Epithelial cell of prostate (primary cell): ENCODE results near the gene SMG9.

Experiments used
- DNase-seq: peaks from one replicate; pipeline ENCODE4 v3.0.0-alpha.2; 2011; ENCODE audit warnings: low read depth, low spot score
- H3K27ac ChIP-seq: fragments of 450-650 bp; 2 replicates; pipeline ENCODE4 v1.5.1; 2017; ENCODE audit warnings: mild to moderate bottlenecking

Gene SMG9

DNA sequence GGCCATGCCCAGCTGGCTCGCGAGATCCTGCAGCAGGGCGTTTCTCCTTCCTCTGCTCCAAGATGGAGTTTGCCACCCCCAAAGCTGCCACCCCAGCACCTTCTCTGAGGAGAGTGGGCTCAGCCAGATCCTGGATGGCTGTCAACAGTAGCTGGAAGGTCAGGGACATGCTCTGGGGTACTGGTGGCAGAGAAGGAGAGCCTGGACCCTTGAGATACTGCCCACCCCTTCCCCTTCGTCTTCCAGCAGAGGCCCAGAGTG lies 27.2 kb downstream of the SMG9 start:
- no peak overlapping the region for H3K27ac ChIP-seq
- no peak for DNase-seq

DNA sequence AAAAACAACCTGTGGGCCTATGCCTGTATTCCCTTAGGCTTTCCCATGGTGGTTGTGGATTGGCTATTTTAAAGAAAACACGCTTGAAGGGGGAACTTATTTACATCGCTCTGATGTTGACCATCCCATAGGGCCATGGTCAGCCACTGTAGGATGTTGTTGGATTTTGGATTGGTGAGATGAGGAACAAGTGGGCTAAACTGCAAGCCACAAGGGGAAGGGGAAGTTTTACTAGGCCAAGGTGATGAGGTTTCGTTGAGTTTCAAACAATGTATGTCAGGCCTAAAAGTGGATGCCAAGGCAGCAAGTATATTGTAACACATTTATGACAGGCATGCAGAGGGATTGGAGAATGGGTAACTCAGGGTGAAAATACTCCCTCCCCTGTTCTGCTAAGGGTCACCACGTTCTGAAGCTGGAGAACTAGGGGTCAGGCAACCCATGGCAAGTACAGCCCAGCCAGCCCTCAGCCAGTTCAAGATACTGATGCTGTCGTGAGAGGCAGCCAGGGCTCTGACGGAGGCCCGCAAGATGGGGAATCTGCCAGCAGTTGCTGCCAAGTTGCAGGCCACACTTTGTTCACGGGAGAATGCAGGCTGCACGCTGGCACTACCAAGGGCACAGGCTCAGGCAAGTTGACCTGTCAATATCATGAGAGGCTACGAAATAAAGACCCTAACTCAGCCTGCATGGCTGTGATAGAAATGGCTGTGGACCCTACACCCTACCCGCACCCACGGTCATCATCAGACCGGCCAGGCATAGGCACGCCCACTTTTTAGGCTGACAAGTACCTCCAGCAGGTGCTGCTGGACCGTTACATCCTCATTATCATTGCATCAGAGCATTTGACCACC lies 27.8 kb downstream of the SMG9 start:
- no peak overlapping the region for H3K27ac ChIP-seq
- DNase-seq = no peak

DNA sequence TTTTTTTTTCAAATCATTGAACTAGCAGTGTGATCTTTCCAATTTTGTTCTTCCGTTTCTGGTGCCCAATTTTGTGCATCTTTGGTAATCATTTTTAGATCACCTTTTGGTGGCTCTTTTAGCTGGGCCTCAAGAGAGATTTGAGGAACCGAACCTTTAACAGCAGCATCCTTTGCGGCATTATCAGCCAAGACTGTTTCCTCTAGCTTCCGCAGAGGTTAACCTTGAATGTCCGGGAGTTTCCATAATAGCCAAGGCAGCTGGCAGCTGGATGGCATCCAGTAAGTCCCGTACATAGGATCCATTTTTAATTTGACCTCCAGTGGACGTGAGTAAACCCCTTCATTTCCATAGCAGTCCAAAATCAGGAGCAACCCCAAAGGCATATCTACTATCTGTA lies 29.3 kb downstream of the SMG9 start:
- no peak for DNase-seq
- H3K27ac ChIP-seq = no peak overlapping the region

DNA sequence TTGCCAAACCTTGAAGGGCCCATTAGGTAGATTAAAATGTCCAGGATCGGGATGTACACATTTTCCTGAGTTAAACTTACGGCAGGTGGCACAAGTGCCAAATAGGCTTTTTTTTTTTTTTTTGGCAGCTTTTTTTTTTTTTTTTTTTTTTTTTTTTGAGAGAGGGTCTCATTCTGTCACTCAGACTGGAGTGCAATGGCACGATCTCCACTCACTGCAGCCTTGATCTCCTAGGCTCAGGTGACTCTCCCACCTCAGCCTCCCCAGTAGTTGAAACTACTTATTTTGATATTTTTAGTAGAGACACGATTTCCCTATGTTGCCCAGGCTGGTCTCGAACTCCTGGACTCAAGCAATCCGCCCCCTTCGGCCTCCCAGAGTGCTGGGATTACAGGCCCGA lies 29.9 kb downstream of the SMG9 start:
- no peak for DNase-seq
- H3K27ac ChIP-seq = no peak overlapping the region

DNA sequence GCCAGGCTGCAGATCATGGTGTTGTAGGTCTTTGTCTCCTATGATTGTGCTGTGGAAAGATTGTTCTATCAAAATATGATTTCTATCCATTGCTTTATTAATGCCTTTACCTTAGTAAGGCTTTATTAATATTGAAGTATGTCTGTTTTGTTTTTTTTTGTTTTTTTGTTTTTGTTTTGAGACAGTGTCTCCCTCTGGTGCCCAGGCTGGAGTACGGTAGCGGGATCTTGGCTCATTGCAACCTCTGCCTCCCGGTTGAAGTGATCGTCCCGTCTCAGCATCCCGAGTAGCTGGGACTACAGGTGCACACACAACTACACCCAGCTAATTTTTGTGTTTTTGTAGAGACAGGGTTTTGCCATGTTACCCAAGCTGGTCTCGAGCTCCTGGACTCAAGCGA lies 31.2 kb downstream of the SMG9 start:
- DNase-seq = no peak
- H3K27ac ChIP-seq = no peak overlapping the region

DNA sequence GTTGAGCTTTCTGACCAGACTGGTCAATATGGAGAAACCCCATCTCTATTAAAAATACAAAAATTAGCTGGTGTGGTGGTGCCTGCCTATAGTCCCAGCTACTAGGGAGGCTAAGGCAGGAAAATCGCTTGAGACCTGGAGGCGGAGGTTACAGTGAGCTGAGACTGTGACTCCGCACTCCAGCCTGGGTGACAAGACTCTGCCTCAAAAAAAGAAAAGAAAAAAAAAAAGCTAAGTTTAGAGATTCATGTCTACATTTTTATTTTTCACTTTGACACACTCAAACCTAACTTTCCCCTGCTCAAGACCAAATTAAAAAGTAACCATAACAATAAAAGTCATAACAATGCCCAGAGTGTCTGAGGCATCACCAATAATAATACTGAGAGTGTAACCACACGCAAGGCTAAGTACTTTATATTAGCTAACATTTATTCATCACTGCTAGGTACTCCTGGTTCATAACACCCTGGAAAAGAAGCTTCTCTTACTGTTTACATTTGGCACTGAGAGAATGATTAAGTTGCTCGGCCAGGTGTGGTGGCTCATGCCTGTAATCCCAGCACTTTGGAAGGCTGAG lies 33.2 kb downstream of the SMG9 start:
- no peak for DNase-seq
- peak overlapping the region; percentile 11 for H3K27ac ChIP-seq

DNA sequence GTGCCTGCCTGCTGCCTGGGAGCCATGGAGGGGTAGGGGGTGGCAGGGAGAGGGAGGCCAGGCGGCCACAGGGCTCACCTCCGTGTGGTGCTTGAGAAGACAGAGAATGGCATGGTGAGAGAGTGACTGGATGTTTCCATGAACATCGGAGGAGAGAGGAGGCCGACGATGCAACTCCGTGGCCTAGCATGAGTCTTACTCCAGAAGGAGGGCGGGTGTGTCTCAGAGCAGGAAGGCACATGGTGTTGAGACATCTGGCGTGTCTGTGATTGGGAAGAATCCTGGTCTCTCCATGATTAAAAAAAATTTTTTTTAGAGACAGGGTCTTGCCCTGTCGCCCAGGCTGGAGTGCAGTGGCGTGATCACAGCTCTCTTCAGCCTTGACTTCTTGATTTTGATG lies 33.8 kb downstream of the SMG9 start:
- no peak for DNase-seq
- H3K27ac ChIP-seq = peak overlapping the region; percentile 11

DNA sequence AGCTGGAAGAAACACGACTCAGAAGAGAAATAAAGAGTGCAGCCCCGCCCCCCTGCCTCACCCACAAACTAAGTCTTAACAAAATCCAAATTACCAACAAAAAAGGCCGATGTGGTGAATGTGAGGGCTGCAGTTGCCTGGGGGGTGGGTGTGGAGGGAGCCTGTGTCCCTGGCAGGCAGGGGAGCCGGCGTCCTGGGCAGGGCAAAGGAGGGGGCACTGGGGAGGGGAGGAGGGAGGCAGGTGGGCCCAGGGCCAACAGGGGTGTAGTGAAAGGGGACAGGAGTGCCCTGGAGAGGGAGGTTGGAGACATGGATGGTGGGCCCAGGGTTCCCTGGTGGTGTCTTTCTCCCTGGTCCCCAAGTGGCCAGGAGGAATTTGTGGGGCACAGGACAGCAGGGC lies 34.8 kb downstream of the SMG9 start:
- DNase-seq = no peak
- no peak overlapping the region for H3K27ac ChIP-seq

DNA sequence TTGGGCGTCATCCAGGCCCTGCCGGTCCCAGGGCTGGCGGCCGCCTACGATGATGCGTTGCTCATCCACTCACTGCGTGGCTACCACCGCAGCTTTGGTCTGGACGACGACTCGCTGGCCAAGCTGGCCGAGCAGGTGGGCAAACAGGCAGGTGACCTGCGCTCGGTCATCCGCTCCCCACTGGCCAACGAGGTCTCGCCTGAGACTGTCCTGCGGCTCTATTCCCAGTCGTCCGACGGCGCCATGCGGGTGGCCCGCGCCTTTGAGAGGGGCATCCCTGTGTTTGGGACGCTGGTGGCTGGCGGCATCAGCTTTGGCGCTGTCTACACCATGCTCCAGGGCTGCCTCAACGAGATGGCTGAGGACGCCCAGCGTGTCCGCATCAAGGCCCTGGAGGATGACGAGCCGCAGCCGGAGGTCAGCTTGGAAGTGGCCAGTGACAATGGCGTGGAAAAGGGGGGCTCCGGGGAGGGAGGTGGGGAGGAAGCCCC lies 35.3 kb downstream of the SMG9 start:
- DNase-seq = no peak

DNA sequence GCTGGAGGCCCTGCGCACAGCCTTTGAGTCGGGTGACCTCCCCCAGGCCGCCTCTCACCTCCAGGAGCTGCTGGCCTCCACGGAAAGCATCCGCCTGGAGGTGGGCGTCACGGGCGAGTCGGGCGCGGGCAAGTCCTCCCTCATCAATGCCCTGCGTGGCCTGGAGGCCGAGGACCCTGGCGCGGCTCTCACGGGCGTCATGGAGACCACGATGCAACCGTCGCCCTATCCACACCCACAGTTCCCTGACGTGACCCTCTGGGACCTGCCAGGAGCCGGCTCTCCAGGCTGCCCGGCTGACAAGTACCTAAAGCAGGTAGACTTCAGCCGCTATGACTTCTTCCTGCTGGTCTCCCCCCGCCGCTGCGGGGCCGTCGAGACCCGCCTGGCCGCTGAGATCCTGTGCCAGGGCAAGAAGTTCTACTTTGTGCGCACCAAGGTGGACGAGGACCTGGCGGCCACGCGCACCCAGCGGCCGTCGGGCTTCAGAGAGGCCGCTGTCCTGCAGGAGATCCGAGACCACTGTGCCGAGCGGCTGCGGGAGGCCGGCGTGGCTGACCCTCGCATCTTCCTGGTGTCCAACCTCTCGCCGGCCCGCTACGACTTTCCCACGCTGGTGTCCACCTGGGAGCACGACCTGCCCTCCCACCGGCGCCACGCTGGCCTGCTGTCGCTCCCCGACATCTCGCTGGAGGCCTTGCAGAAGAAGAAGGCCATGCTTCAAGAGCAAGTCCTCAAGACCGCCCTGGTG lies 36.0 kb downstream of the SMG9 start:
- no peak overlapping the region for H3K27ac ChIP-seq
- DNase-seq = no peak

More for the DNA sequence above, 35.3 kb downstream of the SMG9 start:
- no peak overlapping the region for H3K27ac ChIP-seq

DNA sequence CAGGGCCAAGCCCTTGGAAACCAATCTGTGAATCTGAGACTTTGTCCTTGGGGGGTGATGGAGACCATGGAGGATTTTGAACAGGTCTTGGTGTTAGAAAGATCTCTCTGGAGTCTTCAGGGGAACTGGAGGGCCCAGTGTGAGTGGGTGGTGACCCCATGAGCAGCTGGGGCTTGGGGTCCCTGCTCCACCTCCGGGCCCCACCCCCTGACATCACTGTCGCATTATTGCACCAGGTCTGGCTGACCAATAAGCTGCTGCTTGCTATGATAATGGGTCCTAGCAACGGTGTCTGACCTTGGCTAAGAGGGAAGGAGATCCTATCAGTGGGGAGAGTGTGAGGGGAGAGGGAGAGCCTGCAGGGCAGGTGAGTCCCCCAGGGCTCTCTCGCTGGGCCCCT lies 39.0 kb downstream of the SMG9 start, which contains the start of gene IRGC:
TSS of gene IRGC (plus strand) at position 301 of the 400 bp plus-strand sequence. CDS start 2,483 bp downstream, outside the sequence.
- DNase-seq = no peak
- H3K27ac ChIP-seq = no peak within 1 kb of the TSS

DNA sequence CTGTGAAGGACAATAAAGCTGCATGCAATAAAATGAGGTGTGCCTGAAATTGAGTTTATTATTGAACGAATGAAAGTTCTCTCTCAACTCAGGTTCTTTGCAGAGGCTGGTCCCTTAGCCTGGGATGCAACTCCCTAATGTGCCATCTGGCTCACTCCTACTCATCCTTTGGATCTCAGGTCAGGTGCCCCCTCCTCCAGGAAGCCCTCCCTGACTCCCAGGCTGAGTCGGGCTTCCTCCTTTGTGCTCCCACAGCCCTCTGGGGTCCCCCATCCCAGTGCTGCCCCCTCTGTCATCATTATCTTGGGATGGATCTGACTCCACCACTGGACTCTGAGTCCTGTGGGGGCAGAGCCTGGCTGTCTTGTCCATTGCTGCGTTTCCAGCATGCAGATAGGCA lies 41.6 kb downstream of the SMG9 start:
- H3K27ac ChIP-seq = no peak overlapping the region
- DNase-seq = no peak

DNA sequence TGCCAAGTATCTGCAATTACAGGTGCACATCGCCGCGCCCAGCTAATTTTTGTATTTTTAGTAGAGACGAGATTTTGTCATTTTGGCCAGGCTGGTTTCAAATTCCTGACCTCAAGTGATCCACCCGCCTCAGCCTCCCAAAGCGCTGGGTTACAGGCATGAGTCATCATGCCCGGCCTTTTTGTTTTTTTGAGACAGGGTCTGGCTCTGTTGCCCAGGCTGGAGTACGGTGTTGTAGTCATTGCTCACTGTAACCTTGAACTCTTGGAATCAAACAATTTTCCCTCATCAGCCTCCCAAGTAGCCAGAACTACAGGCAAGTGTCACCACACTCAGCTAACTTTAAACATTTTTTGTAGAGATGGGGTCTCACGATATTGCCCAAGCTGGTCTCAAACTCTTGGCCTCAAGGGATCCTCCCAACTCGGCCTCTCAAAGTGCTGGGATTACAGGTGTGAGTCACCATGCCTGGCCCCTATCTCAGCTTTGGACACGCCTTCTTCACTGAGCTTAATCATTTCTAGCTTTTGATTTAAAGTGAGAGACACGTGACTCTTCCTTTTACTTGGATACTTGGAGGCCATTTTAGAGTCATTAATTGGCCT lies 42.9 kb downstream of the SMG9 start:
- H3K27ac ChIP-seq = no peak overlapping the region
- DNase-seq = no peak

DNA sequence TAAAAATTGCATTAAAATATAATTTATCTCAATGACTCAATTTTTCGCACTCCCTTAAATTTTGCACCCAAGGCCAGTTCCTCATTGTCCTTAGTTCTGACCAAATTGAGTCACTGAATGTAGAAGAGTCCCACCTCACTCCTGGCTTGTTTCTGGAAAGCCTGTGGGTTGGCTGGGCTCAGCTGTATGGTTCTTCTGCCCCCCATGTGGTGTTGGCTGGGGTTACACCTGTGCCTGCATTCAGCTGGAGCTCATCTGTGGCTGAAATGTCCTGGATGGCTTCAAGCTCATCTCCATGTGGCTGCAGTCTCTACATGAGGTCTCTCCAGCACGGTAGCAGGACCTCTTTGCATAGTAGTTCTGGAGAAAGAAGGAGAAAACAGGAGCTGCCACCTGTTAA lies 46.0 kb downstream of the SMG9 start:
- H3K27ac ChIP-seq = no peak overlapping the region
- DNase-seq = no peak

DNA sequence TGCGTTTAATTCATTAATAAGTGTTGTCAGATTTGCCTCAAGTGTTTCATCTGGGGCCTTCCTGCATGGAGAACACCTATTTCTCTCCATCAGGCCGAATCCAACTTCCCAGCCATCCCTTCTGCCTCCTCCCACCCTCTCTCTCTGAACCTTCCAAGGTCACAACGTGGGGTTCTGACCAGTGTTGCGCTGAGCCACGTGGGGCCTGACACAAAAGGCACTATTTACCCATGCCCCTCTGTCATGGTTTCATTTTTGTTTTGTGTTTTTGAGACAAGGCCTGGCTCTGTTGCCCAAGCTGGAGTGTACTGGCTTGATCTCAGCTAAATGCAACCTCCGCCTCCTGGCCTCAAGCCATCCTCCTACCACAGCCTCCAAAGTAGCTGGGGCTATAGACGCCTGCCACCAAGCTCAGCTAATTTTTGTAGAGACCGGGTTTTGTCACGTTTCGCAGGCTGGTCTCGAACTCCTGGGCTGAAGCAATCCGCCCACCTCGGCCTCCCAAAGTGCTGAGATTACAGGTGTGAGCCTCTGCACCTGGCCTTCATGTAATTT lies 47.5 kb downstream of the SMG9 start:
- no peak overlapping the region for H3K27ac ChIP-seq

DNA sequence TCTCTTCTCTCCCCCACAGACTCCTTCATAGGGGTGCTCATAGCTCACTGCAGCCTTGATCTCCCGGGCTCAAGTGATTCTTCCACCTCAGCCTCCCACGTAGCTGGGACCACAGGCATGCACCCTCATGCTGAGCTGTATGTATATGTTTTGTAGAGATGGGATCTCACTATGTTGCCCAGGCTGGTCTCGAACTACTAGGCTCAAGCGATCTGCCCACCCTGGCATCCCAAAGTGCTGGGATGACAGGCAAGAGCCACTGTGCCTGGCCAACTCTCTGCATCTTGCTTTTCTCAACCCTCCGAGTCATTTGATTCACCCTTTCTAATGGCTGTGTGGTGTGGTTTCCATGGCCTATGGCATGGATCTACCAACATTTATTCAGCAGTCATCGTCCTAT lies 49.0 kb downstream of the SMG9 start:
- H3K27ac ChIP-seq = no peak overlapping the region
- DNase-seq = no peak

More for the DNA sequence above, 47.5 kb downstream of the SMG9 start:
- DNase-seq = no peak

DNA sequence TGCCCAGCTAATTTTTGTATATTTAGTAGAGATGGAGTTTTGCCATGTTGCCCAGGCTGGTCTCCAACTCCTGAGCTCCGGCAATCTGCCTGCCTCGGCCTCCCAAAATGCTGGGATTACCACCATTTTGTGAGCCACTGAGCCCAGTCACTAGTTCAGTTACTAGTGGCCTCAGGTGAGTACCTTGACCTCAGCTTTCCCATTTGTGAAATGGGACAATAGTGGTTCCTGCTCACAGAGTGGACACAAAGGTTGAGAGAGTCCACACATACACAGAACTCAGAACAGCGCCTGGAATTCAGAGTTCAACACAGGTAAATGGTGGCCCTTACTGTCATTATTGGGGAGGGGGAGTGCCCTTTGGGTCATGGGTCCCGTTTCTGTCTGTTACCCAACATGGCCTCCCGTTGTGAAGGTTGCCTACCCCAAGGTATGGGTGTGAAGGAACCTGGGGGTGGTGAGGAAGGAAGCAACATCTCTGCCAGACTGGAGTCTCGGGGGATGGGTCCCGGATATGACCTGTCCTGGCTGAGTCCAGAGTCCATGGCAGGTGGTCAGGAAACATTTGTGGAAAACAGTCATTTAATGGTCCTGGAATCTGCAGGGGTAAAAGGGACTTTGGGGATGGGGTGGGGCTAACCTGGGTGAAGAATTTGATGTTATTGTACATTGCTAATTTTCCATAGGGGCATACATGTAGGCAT lies 50.6 kb downstream of the SMG9 start:
- no peak for DNase-seq
- no peak overlapping the region for H3K27ac ChIP-seq

DNA sequence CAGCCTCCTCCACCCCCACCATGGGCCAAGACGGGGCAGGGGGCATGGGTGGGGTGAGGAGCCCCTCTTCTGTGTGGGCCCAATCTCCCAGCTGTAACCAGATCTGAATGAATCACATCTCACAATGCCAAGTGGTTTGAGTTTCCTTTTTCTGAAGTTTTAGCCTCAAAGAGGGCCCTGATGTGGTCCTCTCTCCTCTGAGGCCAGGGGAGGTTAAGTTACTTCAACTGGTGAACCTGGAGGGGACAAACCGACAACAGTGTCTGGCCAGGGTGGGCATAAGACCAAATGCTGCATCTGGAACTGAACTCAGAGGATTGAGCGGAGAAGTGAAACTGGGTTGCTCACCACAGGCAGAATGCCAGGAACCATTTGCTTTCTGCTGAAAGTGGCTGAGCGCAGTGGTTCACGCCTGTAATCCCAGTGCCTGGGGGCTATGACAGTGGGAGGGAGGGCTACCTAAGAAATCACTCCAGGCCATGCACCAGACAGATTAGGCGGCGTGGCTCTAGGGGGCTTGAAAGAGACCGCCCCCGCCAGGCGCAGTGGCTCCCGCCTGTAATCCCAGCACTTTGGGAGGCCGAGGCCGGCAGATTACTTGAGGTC lies 54.3 kb downstream of the SMG9 start:
- DNase-seq = no peak
- peak overlapping the region; percentile 80 for H3K27ac ChIP-seq
